HUDEP-2 (cell line): ENCODE data around the gene CA5B.
"Not testable (repeated sequence)": the region's sequence is repeated elsewhere in the genome, so short reads cannot be mapped to it uniquely, and the experiment has no call there.

Experiments
- DNase-seq, 76 experiments: peaks; one replicate each; lab custom pipeline; 2025; ENCODE audit not compliant: unreplicated experiment in 76 of 76; lab: John Stamatoyannopoulos, UW

The CA5B gene

GRCh38 chrX:15737959-15738902 is at the start of gene CA5B:
Gene CA5B (plus strand): TSS chrX:15738270. CDS start chrX:15750024, 11,754 bp downstream.
- DNase-seq: peak; percentile 9 to 96 (median 90)

- DNase-seq: no peak
Measured at GRCh38 chrX:15694941-15695451, 43.1 kb upstream of the CA5B start.

- DNase-seq: no peak
Measured at GRCh38 chrX:15696516-15696915, 41.6 kb upstream of the CA5B start.

GRCh38 chrX:15702488-15703371 is 35.3 kb upstream of the CA5B start:
- DNase-seq: no peak

GRCh38 chrX:15703809-15704208 is 34.3 kb upstream of the CA5B start:
- not testable (repeated sequence) for DNase-seq

- DNase-seq: not testable (repeated sequence)
Measured at GRCh38 chrX:15704273-15704672, 33.8 kb upstream of the CA5B start.

GRCh38 chrX:15714529-15714928 is 23.5 kb upstream of the CA5B start:
- no peak for DNase-seq

GRCh38 chrX:15718283-15718970 is 19.6 kb upstream of the CA5B start:
- no peak for DNase-seq

GRCh38 chrX:15719324-15719968 is 18.6 kb upstream of the CA5B start:
- no peak for DNase-seq

GRCh38 chrX:15721911-15722310 is 16.2 kb upstream of the CA5B start:
- no peak for DNase-seq

GRCh38 chrX:15723887-15724517 is 14.1 kb upstream of the CA5B start:
- DNase-seq: no peak

- no peak for DNase-seq
Measured at GRCh38 chrX:15724911-15725310, 13.2 kb upstream of the CA5B start.

GRCh38 chrX:15731368-15731767 is 6.7 kb upstream of the CA5B start:
- not testable (repeated sequence) for DNase-seq

GRCh38 chrX:15737190-15737958 is 696 bp upstream of the CA5B start:
- DNase-seq: no peak

- DNase-seq: no peak
Measured at GRCh38 chrX:15739886-15740285, 1.8 kb downstream of the CA5B start.

- DNase-seq: peak in 73 of 76 experiments; percentile 1 to 75 (median 51)
Measured at GRCh38 chrX:15744181-15744867, 6.3 kb downstream of the CA5B start.

- no peak for DNase-seq
Measured at GRCh38 chrX:15745179-15745578, 7.1 kb downstream of the CA5B start.

- DNase-seq: not testable (repeated sequence)
Measured at GRCh38 chrX:15746651-15747050, 8.6 kb downstream of the CA5B start.
